Measurements from ENCODE around the gene CDH26.

DNA sequence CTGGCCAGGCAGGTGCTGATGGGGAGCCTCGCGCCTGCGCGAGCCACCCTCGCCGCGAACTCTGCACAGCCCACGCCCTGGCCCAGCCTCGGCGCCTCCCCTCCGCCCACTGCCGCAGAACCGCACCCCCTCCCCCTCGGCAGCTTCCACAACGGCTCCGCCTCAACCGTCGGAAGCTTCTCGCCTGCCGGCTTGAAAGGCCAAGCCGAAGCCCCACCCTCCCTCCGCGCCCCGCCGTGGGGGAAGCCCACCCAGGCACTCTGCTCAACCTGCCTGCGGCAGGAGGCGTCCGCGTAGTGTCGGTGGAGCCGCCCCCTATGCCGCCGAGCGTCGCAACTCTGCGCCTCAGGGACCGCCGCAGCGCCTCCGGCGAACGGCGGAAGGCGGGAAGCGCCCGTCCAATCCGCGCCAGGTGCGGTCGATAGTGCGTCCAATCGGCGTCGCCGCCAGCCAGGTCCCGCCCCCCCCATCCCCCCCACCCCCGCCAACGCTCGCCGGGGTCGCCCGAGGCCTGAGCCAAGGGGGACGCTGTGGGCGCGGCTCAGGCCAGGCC is 24.9 kb upstream of the CDH26 start, which contains the start of gene SYCP2:
- TF ChIP-seq CTCF (IDR thresholded peaks at IDR 0.05; ENCODE audit: low read depth, low read length) (no peak), EZH2phosphoT487 (IDR thresholded peaks at IDR 0.05; ENCODE audit: low read depth) (no peak)
